HG03460 (cell line): Measurements from ENCODE around the gene NKTR.

Experiments used
- ATAC-seq: cut with Tn5 transposase; IDR thresholded peaks from one replicate; pipeline ENCODE4 v1.9.1; 2021; ENCODE audit not compliant: unreplicated experiment

Gene NKTR

DNA sequence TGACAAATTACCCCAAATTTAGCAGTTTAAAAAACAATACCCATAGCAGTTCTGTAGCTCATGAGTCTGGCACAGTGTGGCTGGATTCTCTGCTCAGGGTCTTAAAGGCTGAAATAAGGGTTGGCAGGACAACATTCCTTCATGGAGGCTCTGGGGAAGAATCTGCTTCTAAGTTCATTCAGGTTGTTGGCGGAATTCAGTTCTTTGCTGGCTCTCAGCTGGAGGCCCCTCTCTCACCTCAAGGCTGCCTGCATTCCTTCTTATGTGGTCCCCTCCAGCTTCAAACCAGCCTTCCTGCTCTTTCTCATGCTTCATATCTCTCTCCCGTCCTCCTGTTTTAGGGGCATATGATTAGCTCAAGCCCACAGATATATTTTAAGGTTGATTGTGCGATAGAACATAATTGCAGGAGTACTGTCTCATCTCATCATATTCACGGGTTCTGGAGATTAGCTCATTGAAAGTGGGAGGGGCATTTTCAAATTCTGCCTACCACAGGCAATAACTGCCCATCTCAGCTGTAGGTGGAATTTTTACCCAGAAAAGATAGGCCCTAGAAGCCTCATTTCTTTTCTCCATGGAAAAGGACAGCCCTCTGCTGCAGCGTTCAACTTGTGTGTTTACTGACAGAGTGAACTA, 47.5 kb downstream of the NKTR start:
- no peak for ATAC-seq

DNA sequence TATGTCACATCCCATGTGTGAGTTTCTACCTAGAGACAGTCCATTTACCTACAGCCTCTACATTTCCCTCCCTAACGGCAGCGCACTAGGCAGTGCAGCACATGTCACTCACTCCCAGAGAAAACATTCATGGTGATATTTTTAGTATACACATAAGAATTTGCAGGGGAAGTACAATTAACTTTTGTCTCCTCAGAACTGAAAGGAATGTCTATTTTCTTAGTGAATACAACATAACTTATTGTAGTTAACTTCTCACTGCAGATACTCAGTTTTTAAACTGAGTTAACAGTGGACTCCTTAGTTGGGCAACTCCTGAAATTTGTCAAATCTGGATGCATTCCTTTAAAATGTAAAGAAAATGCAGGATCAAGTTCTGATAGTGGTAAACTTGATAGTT, 48.5 kb downstream of the NKTR start:
- ATAC-seq, result no peak

DNA sequence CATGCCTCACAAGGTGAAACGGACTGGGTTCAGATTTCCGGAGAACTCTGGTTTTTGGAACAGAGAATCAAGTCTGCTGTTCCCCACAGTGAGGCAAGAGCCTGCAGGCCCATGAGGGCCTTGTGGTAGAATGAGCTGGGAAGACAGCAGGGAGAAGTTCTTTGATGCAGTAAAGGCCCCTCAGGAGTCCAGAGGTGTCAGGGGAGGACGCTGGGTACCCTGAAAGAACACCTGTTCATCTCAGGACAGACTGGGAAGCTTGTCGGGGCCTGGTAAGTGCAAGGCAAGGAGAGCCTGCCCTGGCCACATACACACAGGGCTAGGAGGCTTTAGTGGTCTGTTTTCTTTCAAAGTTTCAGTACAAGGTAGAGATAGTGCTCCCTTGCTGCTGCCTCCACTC, 49.3 kb downstream of the NKTR start:
- no peak for ATAC-seq

DNA sequence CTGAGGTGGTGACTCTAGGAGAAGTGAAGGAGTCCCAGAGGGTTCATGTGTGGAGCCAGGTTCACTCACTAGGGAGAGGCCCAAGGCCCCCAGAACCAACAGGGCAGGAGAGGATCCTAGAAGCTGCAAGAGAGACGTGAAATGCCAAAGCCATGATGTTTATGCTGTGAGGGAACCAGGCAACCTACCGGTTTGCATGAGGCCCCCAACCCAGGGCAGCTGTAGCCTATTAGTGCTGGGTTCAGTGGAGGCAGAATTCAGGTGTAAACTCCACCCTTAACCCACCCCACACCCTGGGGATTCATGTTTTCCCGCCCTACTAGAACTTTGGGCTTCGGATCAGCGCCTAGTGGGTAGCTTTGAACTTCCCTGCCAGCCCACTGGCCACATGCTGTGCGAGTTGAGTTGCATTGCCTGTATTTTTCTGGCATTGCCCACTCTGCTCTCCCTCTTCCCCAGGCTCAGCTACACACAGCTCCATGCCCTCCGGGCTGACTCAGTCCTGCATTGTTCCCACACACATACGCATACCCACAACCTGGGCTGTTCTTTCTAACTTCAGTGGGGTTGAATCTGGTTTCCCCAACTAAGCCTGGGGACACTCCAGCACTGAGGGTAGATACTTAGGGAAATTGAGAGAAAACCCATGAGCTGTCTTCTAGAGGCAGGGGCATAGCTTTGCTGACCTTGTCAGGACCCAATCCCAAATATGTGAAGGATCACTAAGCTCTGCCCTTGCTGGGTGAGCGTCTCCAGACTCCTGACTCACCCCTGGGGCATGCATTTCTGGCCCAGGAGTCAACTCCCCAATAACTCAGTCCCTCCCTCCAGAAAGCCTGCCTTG, 51.0 kb downstream of the NKTR start:
- no peak for ATAC-seq

DNA sequence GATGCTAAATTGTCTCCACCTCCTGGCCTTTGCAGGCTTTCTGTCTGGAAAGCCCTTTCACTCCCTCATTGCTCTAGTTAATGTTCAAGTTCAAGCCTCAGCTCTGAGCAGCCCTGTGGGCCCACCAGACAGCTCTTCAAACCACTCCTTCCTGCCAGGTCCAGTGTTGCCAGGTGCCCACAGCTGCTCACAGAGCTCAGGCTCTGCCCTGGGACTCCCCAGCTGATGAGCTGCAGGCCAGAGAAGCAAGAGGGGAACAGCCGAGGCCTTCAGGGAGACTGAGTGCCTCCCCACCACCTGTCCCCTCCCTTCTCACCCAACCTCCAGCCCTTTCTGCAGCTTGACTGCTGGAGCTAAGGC, 51.7 kb downstream of the NKTR start:
- peak; percentile 38 for ATAC-seq

DNA sequence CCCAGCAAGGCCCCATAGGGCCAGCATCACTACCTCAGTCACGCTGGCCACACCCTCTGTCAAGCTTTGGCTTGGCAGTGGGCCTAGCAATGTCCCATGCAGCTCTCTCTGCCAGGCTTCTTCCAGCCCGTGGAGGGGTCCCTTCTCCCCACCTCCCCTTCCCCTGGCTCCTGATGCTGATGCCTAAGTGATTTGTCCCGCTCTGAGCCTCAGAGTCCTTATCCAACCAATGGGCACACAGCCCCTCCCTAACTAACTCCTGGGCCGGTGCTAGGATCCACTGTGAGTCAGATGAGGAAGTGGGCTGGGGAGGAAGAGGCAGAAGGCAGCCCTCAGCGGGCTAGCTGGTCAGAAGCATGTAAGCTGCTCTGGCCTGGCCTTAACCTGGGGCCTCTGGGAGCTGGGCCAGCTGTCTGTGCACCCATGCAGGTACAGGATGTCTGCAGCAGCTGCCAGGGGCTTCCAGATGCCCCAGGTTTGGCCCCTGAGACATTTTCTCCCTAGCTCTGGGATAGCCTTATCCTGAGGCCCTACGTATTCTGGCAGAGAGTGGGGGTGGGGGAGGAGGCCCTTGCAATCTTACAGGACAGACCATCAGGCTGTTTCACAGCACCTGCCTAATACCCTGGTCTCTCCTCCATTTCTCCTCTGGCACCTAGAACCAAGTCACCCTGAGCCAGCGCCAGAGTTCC, 52.3 kb downstream of the NKTR start:
- peak; percentile 72 for ATAC-seq

DNA sequence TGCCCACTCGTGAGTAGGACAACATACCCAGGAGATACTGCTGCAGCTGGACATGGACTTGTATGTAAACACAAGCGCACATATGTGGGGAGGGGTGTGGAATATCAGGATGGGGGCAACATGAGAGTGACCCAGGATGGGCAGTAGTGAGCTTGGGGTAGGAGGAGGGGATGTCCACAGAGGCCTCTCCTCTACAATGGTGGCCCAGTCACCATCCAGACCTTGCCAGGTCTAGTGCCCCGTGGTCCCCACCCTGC, 52.7 kb downstream of the NKTR start:
- ATAC-seq, result no peak

DNA sequence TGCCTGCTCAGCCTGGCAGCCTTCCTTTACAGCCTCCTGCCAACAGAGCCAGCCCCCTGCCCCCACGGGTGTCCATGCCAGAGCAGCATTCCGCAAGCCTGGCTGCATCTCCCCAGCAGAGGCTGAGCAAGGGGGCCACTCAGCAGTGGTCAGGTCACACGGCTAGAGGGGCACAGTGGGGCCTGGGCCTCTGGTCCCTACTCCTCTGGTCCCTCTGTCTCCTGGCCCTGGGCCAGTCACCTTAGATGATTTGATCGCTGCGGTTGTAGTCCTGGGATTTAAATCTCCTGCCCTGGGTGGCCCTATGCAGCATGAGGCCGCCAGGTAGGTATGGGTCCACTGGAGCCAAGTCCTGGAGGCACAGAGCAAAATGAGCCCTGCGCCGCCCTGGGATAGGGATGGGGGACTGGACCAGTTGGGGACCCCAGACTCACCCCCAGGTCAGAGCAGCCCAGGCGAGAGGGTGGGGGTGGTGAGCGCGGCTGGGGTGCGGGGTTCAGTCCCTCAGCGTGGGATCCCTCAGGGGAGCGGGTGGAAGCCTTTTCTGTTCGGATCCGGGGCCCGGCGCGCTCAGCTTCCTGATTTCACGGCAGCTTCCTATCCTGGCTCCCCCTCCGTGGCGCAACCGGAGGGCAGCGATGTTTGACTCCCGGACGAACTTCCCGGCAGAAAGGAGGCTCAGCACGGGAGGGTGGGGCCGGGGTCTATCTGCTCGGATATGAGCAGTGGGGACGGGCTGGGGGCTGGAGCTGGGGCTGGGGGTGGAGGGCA, 53.3 kb downstream of the NKTR start, which contains the start of gene ZBTB47:
Gene ZBTB47, plus strand, starts transcription at position 138 of the 771 bp plus-strand sequence. CDS start 4,659 bp downstream, outside the sequence.
- ATAC-seq, result no peak

DNA sequence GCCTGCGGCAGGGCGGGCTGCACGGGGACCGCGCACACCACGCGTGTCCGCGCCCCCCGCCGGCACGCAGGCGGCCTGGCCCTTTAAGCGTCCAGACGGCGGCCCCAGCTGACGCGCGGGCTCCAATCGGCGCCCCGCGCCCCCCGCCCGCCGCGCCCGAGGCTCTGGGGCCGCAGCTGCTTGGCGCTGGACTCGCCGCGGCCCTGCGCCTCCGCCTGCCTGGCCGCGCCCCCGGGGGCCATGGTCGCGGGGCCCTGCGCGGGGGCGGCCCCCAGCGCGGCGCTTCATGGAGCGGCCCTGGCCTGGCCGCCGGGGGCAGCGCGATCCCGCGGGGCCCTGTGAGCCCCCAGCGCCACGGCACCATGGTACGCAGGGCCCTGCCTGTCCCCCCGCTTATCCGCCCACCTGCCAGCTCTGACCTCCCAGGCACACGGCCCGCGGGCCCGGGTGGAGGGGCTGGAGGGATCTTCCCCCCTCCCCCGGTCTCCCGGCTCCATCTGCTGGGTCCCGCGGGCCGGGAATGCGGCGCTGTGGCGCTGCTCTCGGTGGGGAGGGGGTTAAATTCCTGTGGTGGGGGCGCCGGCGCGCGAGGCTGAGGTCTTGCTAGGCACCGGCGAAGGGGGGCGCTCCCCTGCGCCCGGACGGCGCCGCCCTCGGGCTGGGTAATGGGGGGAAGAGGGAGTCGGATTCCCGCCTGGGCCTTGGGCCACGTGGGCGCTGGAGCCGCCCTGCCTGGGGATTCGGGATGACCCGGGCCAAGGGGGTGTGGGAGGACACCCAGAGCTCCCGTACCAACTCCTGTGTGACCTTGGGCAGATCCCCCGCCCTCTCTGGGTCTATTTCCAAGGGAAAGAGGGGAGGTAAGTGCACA, 54.1 kb downstream of the NKTR start:
- ATAC-seq, result no peak

DNA sequence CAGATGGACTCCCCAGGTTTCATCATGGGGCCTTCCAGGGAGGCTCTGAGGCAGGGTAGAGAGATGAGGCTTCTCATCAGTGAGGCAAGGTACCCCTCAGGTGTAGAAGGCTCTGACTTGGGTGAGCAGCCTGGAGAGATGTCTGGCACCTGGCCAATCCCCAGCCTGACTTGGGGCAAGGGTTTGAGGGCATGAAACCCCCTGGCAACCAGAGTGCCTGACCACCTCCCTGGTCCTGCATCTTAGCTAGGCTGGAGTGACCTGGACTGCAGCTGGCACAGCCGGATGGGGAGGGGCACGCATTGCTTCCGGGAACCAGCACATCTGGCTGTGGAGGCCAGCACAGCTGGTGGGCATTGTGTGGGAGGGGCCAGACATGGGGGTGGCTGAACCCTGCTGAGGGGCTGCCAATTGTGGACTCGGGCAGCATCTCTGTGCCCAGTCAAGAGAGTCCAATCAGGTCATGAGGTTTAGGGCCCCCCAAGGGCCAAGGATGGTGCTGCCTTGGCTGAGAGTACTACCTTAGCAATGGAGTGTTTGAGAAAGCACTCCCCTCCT, 54.9 kb downstream of the NKTR start:
- ATAC-seq, result no peak

DNA sequence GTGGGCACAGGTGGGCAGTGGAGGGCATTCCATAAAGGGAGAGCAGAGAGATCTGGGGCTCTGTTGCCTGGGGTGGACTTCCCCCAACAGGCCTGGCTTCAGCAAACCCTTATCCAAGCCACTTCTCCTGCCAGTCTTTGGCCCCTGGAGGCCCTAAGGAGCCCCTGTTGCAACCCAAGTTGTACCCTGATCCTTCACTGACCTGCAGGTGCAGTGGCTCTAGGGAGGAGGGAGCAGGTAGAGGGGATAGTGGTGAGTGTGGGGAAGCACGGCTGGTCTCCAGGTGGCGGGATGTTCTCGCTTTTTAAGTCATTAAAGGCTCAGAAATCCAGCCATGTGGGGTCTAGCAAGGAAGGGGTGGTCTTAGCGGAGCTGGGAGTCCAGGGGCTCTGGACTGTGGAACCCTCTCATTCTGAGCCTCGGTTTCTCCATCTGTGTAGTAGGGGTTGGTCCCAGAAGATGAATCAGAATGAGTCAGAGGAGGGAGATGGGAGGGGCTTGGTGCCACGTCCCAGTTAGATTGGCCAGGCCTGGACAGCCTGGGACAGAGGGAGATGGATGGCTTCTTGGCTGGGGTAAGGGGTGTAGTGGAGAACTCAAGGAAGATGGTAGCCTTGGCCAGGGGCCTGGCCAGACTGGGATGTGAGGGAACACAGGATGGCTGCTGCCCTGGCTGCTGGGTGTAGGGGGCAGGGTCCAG, 55.6 kb downstream of the NKTR start:
- no peak for ATAC-seq

DNA sequence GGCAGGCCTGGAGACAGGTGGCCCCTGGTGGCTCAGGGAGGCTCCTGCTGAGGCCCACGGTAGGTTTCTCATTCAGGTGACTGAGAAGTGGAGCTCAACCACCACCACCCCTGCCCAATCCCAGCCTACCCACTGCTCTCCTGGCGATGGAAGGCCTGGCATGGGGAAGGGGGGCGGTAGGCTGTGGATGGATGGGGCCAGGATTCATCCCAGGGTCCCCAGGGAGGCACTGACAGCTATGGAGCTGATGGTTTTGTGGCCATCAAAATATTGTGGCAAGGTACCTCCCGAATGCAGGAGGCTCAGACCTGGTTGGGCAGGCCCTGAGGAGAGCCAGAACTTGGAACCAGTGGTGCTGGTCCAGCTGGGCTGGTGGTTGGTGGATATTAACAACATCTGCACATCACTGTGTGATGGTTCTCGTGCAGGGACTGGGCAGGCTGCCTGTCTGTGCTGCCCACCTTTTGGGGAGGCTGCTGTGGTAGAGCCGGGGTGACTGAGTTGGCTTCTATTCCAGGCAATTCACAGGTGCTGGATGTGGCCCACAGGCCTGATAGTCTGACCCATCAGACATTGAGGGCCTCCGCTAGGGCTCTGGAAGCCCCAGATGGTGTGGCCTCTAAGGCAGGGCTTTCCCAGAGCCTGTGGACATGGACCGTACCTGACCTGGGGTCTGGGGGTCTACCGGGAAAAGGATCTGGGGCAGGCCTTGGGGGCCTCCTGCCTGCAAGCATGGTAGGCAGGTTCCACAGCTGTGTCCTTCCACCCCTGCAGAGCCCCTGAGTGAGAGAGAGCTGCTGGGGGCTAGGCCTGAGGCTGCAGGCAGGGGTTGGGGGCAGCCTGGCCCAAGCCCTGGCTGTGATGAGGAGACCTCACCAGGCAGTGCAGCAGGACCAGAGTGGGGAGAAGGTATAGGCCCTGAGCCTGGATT, 56.5 kb downstream of the NKTR start:
- ATAC-seq, result no peak

DNA sequence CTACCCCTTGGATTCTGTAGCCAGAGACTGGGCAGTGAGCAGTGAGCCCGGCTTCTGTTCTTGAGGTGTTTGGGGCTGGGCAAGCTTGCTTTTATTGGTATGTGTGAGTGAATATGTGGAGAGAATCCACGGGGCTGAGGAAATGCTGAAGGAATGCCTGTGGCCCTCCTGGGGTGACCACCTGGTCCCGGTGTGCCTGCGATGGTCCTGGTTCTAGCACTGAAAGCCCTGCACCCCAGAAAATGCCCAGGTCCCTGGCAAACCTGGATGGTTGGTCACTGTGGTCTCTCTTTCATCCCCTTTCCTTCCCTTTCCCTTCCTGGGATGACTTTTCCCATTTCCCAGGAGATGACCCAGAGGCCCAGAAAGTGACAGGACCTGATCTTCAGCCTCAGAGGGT, 57.2 kb downstream of the NKTR start:
- ATAC-seq, result no peak

DNA sequence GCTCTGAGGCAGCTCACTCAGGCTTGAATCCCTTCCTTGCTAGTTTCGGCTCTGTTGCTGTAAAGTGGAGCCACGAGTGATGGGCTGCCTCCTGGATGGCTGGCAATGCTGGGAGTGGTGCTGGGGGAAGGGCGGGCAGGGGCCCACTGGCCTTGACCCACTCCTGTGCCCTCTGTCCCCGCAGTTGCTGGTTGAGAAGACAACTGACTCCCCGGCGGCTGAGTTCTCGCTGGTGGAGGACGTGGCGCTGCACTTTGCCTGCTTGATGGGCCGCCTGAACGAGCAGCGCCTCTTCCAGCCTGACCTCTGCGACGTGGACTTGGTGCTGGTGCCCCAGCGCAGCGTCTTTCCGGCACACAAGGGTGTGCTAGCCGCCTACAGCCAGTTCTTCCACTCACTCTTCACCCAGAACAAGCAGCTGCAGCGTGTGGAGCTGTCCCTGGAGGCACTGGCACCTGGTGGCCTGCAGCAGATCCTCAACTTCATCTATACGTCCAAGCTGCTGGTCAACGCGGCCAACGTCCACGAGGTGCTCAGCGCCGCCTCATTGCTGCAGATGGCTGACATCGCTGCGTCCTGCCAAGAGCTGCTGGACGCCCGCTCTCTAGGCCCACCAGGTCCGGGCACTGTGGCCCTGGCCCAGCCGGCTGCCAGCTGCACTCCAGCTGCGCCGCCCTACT, 57.7 kb downstream of the NKTR start:
- no peak for ATAC-seq

DNA sequence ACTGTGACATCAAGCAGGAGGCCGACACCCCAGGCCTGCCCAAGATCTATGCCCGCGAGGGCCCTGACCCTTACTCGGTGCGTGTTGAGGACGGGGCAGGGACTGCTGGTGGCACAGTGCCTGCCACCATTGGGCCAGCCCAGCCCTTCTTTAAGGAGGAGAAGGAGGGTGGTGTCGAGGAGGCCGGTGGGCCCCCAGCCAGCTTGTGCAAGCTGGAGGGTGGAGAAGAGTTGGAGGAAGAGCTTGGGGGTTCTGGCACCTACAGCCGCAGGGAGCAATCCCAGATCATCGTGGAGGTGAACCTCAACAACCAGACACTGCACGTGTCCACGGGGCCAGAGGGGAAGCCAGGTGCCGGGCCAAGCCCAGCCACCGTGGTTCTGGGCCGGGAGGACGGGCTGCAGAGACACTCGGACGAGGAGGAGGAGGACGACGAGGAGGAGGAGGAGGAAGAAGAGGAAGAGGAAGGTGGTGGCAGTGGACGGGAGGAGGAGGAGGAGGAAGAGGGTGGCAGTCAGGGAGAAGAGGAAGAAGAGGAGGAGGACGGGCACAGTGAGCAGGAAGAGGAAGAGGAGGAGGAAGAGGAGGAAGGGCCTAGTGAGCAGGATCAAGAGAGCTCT, 58.4 kb downstream of the NKTR start:
- no peak for ATAC-seq

DNA sequence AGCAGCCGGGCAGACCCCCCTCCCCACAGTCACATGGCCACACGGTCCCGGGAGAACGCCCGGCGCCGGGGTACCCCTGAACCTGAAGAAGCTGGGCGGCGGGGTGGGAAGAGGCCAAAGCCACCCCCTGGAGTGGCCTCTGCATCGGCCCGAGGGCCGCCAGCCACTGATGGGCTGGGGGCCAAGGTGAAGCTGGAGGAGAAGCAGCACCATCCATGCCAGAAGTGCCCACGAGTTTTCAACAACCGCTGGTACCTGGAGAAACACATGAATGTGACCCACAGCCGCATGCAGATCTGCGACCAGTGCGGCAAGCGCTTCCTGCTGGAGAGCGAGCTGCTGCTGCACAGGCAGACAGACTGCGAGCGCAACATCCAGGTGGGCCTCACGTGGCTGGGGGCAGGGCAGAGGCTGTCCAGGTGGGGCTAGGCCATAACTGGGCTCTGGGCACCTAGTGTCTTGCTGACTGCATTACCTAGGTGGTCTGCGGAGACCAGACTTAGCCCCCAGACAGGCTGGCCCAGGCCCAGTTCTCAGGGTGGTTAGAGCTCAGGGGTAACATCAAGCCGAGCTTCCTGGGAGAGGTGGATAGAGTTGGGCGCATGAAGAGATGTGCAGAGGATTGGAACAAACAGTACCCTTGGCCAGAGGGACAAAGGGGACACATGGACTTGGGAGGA, 59.1 kb downstream of the NKTR start:
- no peak for ATAC-seq

DNA sequence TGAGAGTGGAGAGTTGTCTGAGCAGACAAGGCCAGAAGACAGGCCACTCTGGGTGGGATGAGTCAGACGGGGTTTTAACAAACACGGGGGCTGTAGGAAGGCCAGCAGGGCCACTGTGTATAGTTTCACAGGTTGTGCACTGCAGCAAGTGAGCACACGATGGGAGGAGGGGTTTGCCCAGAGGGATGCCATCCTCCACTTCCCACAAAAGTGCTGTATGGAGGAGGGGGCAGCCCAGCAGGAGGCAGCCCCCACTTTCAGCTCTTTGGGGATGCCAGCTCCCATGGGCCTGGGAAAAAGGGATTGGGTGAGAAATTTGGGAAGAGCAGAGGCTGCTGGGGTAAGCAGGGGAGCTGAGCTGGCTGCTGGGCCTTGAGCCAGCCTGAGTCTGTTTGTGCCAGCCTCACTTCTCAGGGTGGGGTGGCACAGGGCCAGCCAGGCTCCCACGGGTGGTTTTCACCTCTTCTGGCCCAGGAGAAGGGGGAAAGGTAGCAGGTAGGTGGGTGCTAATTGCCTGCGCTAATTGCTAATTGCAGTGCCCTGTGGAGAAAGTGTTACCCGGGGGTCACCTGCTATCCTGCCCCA, 59.7 kb downstream of the NKTR start:
- no peak for ATAC-seq
